ENCODE results near the gene XRCC3. TPM values are rescaled to one million over a fixed set of nuclear protein-coding genes. Genes with fewer than 3 reads are reported as not detected.

Gene XRCC3
- total and polyA plus RNA-seq, 2 experiments from 2014 or later = 20.4 to 72.9 TPM

DNA sequence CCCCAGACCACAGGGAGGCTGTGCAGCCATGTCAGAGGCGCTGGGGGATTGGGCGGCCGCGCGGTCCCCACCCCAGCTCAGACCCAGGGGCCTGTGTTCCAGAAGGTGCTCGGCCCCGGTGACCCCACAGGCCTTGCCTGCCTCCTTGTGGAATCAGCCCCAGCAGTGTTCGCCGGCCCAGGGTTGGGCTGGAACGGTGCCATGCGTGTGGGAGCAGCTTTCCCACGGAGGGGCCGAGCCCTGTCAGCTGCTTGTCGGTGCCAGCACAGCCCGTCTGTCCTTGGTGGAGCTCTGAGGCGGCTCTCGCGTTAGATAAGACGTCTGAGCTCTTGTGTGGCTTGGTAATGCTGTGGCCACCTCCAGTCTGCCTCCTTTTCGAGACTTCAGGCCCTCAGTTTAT, 8.9 kb upstream of the XRCC3 start:
- no peak overlapping the region for H3K4me3 ChIP-seq
- H3K27ac ChIP-seq (ENCODE audit: low read depth) = no peak overlapping the region
- no peaks in the 10 kb centered on the region for H3K4me1 ChIP-seq (ENCODE audit: insufficient read depth)
- Mint-ChIP-seq H3K4me1 (peaks cover 5% of the 10 kb centered on the region; the same call in 2 of the 3 replicates), H3K36me3 (ENCODE audit: low read depth) (peaks cover 5% of the 10 kb centered on the region), H3K27me3 (ENCODE audit: insufficient read depth, low read depth, poor library complexity) (peaks cover 3% of the 10 kb centered on the region), H3K4me3 (no peak overlapping the region), H3K27ac (no peak overlapping the region), H3K9me3 (no peaks in the 10 kb centered on the region)
- H3K4me2 ChIP-seq = no peak overlapping the region
- no peaks in the 10 kb centered on the region for H3F3A ChIP-seq (replicated peaks; ENCODE audit: low read depth)
- H3K9me2 ChIP-seq (ENCODE audit: insufficient read depth) = no peaks in the 10 kb centered on the region
- ATAC-seq (no peak), DNase-seq (ENCODE audit: low spot score) (no peak)
- no peak overlapping the region for H2AFZ ChIP-seq
- H3K27me3 ChIP-seq (ENCODE audit: insufficient read depth) = no peaks in the 10 kb centered on the region
- no peaks in the 10 kb centered on the region for H3K36me3 ChIP-seq (ENCODE audit: insufficient read depth)
- H4K20me1 ChIP-seq (replicated peaks; ENCODE audit: insufficient read depth) = peaks cover 7% of the 10 kb centered on the region
- H3K79me2 ChIP-seq (replicated peaks; ENCODE audit: insufficient read depth) = peaks cover 56% of the 10 kb centered on the region
- TF ChIP-seq JUNB (IDR thresholded peaks at IDR 0.05; ENCODE audit: unreplicated experiment) = no peak
- TF ChIP-seq POLR2AphosphoS5 (IDR thresholded peaks at IDR 0.05; ENCODE audit: low read depth) = no peak
- TF ChIP-seq ZNF114 (CRISPR knock-in tag; IDR thresholded peaks at IDR 0.05) = no peak
- no peak for TF ChIP-seq CREB1 (CRISPR knock-in tag; IDR thresholded peaks at IDR 0.05; ENCODE audit: low read depth)
- no peak for TF ChIP-seq EZH2phosphoT487 (IDR thresholded peaks at IDR 0.05; ENCODE audit: unreplicated experiment)
- no peak for TF ChIP-seq EZH2 (IDR thresholded peaks at IDR 0.05; ENCODE audit: low read depth, unreplicated experiment)
- TF ChIP-seq, protein P1, sequence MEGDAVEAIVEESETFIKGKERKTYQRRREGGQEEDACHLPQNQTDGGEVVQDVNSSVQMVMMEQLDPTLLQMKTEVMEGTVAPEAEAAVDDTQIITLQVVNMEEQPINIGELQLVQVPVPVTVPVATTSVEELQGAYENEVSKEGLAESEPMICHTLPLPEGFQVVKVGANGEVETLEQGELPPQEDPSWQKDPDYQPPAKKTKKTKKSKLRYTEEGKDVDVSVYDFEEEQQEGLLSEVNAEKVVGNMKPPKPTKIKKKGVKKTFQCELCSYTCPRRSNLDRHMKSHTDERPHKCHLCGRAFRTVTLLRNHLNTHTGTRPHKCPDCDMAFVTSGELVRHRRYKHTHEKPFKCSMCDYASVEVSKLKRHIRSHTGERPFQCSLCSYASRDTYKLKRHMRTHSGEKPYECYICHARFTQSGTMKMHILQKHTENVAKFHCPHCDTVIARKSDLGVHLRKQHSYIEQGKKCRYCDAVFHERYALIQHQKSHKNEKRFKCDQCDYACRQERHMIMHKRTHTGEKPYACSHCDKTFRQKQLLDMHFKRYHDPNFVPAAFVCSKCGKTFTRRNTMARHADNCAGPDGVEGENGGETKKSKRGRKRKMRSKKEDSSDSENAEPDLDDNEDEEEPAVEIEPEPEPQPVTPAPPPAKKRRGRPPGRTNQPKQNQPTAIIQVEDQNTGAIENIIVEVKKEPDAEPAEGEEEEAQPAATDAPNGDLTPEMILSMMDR (conservative IDR thresholded peaks at IDR 0.05; ENCODE audit: low read depth in 2 of 2) = no peak
- TF ChIP-seq, protein P2, sequence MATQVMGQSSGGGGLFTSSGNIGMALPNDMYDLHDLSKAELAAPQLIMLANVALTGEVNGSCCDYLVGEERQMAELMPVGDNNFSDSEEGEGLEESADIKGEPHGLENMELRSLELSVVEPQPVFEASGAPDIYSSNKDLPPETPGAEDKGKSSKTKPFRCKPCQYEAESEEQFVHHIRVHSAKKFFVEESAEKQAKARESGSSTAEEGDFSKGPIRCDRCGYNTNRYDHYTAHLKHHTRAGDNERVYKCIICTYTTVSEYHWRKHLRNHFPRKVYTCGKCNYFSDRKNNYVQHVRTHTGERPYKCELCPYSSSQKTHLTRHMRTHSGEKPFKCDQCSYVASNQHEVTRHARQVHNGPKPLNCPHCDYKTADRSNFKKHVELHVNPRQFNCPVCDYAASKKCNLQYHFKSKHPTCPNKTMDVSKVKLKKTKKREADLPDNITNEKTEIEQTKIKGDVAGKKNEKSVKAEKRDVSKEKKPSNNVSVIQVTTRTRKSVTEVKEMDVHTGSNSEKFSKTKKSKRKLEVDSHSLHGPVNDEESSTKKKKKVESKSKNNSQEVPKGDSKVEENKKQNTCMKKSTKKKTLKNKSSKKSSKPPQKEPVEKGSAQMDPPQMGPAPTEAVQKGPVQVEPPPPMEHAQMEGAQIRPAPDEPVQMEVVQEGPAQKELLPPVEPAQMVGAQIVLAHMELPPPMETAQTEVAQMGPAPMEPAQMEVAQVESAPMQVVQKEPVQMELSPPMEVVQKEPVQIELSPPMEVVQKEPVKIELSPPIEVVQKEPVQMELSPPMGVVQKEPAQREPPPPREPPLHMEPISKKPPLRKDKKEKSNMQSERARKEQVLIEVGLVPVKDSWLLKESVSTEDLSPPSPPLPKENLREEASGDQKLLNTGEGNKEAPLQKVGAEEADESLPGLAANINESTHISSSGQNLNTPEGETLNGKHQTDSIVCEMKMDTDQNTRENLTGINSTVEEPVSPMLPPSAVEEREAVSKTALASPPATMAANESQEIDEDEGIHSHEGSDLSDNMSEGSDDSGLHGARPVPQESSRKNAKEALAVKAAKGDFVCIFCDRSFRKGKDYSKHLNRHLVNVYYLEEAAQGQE (IDR thresholded peaks at IDR 0.05; ENCODE audit: unreplicated experiment) = no peak
- no peak for TF ChIP-seq ZNF331 (CRISPR knock-in tag; IDR thresholded peaks at IDR 0.05; ENCODE audit: low read depth)
- TF ChIP-seq NANOG (IDR thresholded peaks at IDR 0.05; ENCODE audit: borderline replicate concordance) = no peak
- TF ChIP-seq, protein P3, sequence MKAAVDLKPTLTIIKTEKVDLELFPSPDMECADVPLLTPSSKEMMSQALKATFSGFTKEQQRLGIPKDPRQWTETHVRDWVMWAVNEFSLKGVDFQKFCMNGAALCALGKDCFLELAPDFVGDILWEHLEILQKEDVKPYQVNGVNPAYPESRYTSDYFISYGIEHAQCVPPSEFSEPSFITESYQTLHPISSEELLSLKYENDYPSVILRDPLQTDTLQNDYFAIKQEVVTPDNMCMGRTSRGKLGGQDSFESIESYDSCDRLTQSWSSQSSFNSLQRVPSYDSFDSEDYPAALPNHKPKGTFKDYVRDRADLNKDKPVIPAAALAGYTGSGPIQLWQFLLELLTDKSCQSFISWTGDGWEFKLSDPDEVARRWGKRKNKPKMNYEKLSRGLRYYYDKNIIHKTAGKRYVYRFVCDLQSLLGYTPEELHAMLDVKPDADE (IDR thresholded peaks at IDR 0.05) = no peak
- TF ChIP-seq STAT1 (IDR thresholded peaks at IDR 0.05; ENCODE audit: unreplicated experiment) = no peak
- TF ChIP-seq, protein P4, sequence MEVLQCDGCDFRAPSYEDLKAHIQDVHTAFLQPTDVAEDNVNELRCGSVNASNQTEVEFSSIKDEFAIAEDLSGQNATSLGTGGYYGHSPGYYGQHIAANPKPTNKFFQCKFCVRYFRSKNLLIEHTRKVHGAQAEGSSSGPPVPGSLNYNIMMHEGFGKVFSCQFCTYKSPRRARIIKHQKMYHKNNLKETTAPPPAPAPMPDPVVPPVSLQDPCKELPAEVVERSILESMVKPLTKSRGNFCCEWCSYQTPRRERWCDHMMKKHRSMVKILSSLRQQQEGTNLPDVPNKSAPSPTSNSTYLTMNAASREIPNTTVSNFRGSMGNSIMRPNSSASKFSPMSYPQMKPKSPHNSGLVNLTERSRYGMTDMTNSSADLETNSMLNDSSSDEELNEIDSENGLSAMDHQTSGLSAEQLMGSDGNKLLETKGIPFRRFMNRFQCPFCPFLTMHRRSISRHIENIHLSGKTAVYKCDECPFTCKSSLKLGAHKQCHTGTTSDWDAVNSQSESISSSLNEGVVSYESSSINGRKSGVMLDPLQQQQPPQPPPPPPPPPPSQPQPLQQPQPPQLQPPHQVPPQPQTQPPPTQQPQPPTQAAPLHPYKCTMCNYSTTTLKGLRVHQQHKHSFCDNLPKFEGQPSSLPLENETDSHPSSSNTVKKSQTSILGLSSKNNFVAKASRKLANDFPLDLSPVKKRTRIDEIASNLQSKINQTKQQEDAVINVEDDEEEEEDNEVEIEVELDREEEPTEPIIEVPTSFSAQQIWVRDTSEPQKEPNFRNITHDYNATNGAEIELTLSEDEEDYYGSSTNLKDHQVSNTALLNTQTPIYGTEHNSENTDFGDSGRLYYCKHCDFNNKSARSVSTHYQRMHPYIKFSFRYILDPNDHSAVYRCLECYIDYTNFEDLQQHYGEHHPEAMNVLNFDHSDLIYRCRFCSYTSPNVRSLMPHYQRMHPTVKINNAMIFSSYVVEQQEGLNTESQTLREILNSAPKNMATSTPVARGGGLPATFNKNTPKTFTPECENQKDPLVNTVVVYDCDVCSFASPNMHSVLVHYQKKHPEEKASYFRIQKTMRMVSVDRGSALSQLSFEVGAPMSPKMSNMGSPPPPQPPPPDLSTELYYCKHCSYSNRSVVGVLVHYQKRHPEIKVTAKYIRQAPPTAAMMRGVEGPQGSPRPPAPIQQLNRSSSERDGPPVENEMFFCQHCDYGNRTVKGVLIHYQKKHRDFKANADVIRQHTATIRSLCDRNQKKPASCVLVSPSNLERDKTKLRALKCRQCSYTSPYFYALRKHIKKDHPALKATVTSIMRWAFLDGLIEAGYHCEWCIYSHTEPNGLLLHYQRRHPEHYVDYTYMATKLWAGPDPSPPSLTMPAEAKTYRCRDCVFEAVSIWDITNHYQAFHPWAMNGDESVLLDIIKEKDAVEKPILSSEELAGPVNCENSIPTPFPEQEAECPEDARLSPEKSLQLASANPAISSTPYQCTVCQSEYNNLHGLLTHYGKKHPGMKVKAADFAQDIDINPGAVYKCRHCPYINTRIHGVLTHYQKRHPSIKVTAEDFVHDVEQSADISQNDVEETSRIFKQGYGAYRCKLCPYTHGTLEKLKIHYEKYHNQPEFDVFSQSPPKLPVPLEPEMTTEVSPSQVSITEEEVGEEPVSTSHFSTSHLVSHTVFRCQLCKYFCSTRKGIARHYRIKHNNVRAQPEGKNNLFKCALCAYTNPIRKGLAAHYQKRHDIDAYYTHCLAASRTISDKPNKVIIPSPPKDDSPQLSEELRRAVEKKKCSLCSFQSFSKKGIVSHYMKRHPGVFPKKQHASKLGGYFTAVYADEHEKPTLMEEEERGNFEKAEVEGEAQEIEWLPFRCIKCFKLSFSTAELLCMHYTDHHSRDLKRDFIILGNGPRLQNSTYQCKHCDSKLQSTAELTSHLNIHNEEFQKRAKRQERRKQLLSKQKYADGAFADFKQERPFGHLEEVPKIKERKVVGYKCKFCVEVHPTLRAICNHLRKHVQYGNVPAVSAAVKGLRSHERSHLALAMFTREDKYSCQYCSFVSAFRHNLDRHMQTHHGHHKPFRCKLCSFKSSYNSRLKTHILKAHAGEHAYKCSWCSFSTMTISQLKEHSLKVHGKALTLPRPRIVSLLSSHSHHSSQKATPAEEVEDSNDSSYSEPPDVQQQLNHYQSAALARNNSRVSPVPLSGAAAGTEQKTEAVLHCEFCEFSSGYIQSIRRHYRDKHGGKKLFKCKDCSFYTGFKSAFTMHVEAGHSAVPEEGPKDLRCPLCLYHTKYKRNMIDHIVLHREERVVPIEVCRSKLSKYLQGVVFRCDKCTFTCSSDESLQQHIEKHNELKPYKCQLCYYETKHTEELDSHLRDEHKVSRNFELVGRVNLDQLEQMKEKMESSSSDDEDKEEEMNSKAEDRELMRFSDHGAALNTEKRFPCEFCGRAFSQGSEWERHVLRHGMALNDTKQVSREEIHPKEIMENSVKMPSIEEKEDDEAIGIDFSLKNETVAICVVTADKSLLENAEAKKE (CRISPR knock-in tag; IDR thresholded peaks at IDR 0.05) = no peak

All from GM23338 (cell line).